ENCODE data around the gene ETV6. TPM values are rescaled to one million over a fixed set of nuclear protein-coding genes. Genes with fewer than 3 reads are reported as not detected.

Gene ETV6
- total RNA-seq, 4 donors from 2014 or later, result 17.7 to 27.1 (median 25.0) TPM

DNA sequence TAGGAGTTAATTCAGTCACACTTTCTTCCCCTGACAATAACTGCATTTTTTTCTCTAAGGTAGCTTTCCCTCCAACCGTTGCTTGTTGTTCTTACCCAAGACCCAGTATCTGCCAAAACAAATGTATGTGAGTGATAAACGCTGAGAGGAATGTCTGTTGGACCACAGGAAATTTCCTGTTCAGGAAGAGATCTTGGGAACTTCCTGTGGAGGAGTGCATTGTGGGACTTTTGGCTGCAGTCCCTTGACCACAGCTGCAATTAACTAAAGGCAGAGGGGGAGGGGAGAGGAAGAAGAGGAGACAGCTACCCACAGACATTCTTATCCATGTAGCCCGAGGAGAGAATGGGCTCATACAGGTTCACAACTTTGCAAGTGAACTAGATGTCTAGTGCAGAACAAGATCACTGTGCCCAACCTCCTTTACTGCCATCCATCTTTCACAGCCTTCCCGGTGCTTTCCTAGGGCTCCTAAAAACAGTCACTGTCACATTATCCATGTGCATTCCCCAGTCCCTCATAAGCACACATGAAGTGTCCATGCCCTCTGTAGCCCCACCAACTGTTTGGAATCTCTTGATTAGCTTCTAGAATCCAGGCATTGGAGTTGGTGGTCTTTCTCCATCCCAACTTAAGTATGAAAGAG lies 149.5 kb downstream of the ETV6 start:
- H3K4me3 ChIP-seq (ENCODE audit: low read depth, poor library complexity, severe bottlenecking), result no peak overlapping the region
- no peak for DNase-seq (ENCODE audit: low spot score in 2 of 2)
- 46 to 52% methylated on average over 4 of the region's 4 CpGs for WGBS, 2 donors
- TF ChIP-seq CTCF (IDR thresholded peaks at IDR 0.05) (no peak), POLR2A (IDR thresholded peaks at IDR 0.05) (no peak)
- intact Hi-C loops (cut with DNase I; ENCODE audit: low total_unique reads), result no loop called here

GRCh38 chr12:11799502-11799873 lies 150.0 kb downstream of the ETV6 start:
- H3K4me3 ChIP-seq (ENCODE audit: low read depth, poor library complexity, severe bottlenecking), result no peak overlapping the region
- intact Hi-C loops (cut with DNase I; ENCODE audit: low total_unique reads), result no loop called here
- WGBS, 2 donors, result 88 to 89% methylated on average over 8 of the region's 8 CpGs
- TF ChIP-seq CTCF (IDR thresholded peaks at IDR 0.05), result no peak
- no peak for TF ChIP-seq POLR2A (IDR thresholded peaks at IDR 0.05)
- no peak for DNase-seq (ENCODE audit: low spot score in 2 of 2)

DNA sequence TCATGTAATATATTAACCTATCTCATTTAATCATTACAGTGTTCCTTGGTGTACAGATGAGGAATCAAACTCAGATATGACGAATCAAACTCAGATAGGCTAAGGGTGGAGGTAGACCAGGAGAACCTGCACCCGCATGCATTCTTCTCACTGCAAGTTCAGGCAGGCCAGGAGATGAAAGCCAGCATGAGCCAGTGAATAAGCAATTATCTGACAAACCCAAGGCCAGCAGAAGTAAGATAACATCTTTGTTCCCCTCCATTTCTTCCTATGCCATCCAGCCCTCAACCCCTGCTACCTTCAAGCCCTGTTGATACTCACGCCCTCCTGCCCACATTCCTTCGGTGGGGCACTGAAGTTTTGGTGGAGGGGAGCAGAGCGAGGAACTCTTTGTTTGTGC lies 152.2 kb downstream of the ETV6 start:
- DNase-seq (ENCODE audit: low spot score in 2 of 2), result no peak
- intact Hi-C loops (cut with DNase I; ENCODE audit: low total_unique reads), result no loop called here
- TF ChIP-seq CTCF (IDR thresholded peaks at IDR 0.05), result no peak
- no peak for TF ChIP-seq POLR2A (IDR thresholded peaks at IDR 0.05)
- WGBS, 2 donors, result 49 to 69% methylated on average over 5 of the region's 5 CpGs
- no peak overlapping the region for H3K4me3 ChIP-seq (ENCODE audit: low read depth, poor library complexity, severe bottlenecking)

DNA sequence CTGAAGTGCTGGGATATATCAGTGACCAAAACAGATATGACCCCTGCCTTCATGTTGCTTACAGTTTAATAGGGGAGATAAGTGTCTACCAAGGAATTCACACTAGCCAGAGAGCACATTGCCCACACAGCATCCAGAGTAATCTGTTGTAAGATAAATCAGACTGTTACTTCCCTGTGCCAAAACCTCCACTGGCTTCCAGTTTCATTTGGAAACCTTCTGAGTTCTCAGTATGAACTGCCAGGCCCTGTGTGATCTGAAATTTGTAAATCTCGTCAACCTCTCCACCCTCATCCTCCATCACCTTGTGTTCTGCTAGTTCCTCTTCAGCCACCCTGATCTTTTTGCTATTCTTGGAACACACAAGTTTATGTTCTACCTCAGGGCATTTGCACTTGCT lies 154.7 kb downstream of the ETV6 start:
- intact Hi-C loops (cut with DNase I; ENCODE audit: low total_unique reads), result no loop called here
- WGBS, 2 donors, result 64% methylated on average over 1 of the region's 1 CpG
- no peak for TF ChIP-seq CTCF (IDR thresholded peaks at IDR 0.05)
- no peak for TF ChIP-seq POLR2A (IDR thresholded peaks at IDR 0.05)
- H3K4me3 ChIP-seq (ENCODE audit: low read depth, poor library complexity, severe bottlenecking), result no peak overlapping the region
- DNase-seq (ENCODE audit: low spot score in 2 of 2), result no peak

GRCh38 chr12:11805043-11805442 lies 155.6 kb downstream of the ETV6 start:
- H3K4me3 ChIP-seq (ENCODE audit: low read depth, poor library complexity, severe bottlenecking), result no peak overlapping the region
- DNase-seq (ENCODE audit: low spot score in 2 of 2), result no peak
- TF ChIP-seq POLR2A (IDR thresholded peaks at IDR 0.05) (no peak), CTCF (IDR thresholded peaks at IDR 0.05) (no peak)
- intact Hi-C loops (cut with DNase I; ENCODE audit: low total_unique reads), result no loop called here
- 72 to 78% methylated on average over 3 of the region's 3 CpGs for WGBS, 2 donors

DNA sequence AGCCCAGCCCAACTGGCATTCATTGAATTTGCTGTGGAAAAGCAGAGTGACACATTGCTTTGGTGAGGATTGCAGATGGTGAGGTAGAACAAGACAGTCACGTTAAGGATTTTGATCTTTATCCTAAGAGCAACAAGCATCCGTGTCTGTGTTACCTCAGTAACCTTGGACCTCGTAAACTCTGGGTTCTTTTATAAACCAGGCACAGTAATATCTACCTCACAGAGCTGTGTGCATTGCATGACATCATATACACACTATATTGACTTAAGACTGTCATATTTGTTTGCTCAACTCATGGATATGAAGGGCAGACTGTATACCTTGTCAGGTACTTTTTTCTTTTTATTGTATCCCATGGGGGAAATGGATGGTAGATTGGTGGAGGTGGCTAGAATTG lies 156.2 kb downstream of the ETV6 start:
- TF ChIP-seq CTCF (IDR thresholded peaks at IDR 0.05) (no peak), POLR2A (IDR thresholded peaks at IDR 0.05) (no peak)
- no peak for DNase-seq (ENCODE audit: low spot score in 2 of 2)
- intact Hi-C loops (cut with DNase I; ENCODE audit: low total_unique reads), result no loop called here
- 79 to 86% methylated on average over 3 of the region's 3 CpGs for WGBS, 2 donors
- H3K4me3 ChIP-seq (ENCODE audit: low read depth, poor library complexity, severe bottlenecking), result no peak overlapping the region

All from lower leg skin (tissue), 4 donors.